ENCODE results near the gene CAND2. TPM values are rescaled to one million over a fixed set of nuclear protein-coding genes. Genes with fewer than 3 reads are reported as not detected.

Gene CAND2
- total RNA-seq, 1 donor from 2014 or later: 76.2 TPM

GRCh38 chr3:12818273-12818672, 21.8 kb downstream of the CAND2 start:
- H3K4me1 ChIP-seq: peaks cover 18% of the 10 kb centered on the region
- no peaks in the 10 kb centered on the region for H3K27me3 ChIP-seq (ENCODE audit: low read depth)
- H3K36me3 ChIP-seq: peaks cover 76% of the 10 kb centered on the region
- TF ChIP-seq CTCF (IDR thresholded peaks at IDR 0.05; ENCODE audit: borderline replicate concordance): no peak
- DNase-seq: no peak
- H3K27ac ChIP-seq (replicated peaks): no peak overlapping the region
- no peak overlapping the region for H3K4me3 ChIP-seq
- H3K9me3 ChIP-seq (replicated peaks): no peaks in the 10 kb centered on the region
- intact Hi-C loops (cut with micrococcal nuclease): no loop called here

GRCh38 chr3:12818773-12819172, 22.3 kb downstream of the CAND2 start:
- H3K36me3 ChIP-seq: peaks cover 71% of the 10 kb centered on the region
- peaks cover 18% of the 10 kb centered on the region for H3K4me1 ChIP-seq
- no peak overlapping the region for H3K4me3 ChIP-seq
- TF ChIP-seq CTCF (IDR thresholded peaks at IDR 0.05; ENCODE audit: borderline replicate concordance): no peak
- no peaks in the 10 kb centered on the region for H3K9me3 ChIP-seq (replicated peaks)
- H3K27me3 ChIP-seq (ENCODE audit: low read depth): no peaks in the 10 kb centered on the region
- no peak for DNase-seq
- no peak overlapping the region for H3K27ac ChIP-seq (replicated peaks)
- intact Hi-C loops (cut with micrococcal nuclease): no loop called here

- Histone ChIP-seq H3K9me3 (replicated peaks) (no peaks in the 10 kb centered on the region), H3K4me3 (no peak overlapping the region), H3K27me3 (ENCODE audit: low read depth) (no peaks in the 10 kb centered on the region), H3K27ac (replicated peaks) (no peak overlapping the region), H3K4me1 (peaks cover 5% of the 10 kb centered on the region), H3K36me3 (peaks cover 65% of the 10 kb centered on the region)
- DNase-seq: no peak
- intact Hi-C loops (cut with micrococcal nuclease): no loop called here
- no peak for TF ChIP-seq CTCF (IDR thresholded peaks at IDR 0.05; ENCODE audit: borderline replicate concordance)
Measured at GRCh38 chr3:12822725-12823373, 26.4 kb downstream of the CAND2 start.

- Histone ChIP-seq H3K9me3 (replicated peaks) (no peaks in the 10 kb centered on the region), H3K4me1 (peaks cover 4% of the 10 kb centered on the region), H3K4me3 (no peak overlapping the region), H3K27ac (replicated peaks) (no peak overlapping the region), H3K27me3 (ENCODE audit: low read depth) (no peaks in the 10 kb centered on the region), H3K36me3 (peaks cover 67% of the 10 kb centered on the region)
- TF ChIP-seq CTCF (IDR thresholded peaks at IDR 0.05; ENCODE audit: borderline replicate concordance): no peak
- intact Hi-C loops (cut with micrococcal nuclease): no loop called here
- no peak for DNase-seq
Measured at GRCh38 chr3:12824299-12824698, 27.8 kb downstream of the CAND2 start.

GRCh38 chr3:12825156-12825555, 28.7 kb downstream of the CAND2 start:
- no peaks in the 10 kb centered on the region for H3K9me3 ChIP-seq (replicated peaks)
- H3K4me1 ChIP-seq: peaks cover 9% of the 10 kb centered on the region
- no peak for DNase-seq
- H3K27me3 ChIP-seq (ENCODE audit: low read depth): no peaks in the 10 kb centered on the region
- intact Hi-C loops (cut with micrococcal nuclease): no loop called here
- H3K4me3 ChIP-seq: no peak overlapping the region
- H3K36me3 ChIP-seq: peaks cover 69% of the 10 kb centered on the region
- TF ChIP-seq CTCF (IDR thresholded peaks at IDR 0.05; ENCODE audit: borderline replicate concordance): no peak
- no peak overlapping the region for H3K27ac ChIP-seq (replicated peaks)

Measured in left ventricle myocardium inferior (tissue), 1 donor.